H1 (cell line): ENCODE data around the gene OCIAD1. TPM values are rescaled to one million over a fixed set of nuclear protein-coding genes. Genes with fewer than 3 reads are reported as not detected.

Experiments
- CTCF ChIA-PET: fragments of 300-600 bp; sonication (Branson Sonifier 250); formaldehyde crosslinking; loops from one replicate; lab custom pipeline; 2021; ENCODE audit not compliant: partially characterized antibody; lab: Charles Lee
- POLR2A ChIA-PET: fragments of 300-600 bp; sonication (Branson Sonifier 250); formaldehyde crosslinking; loops from one replicate; lab custom pipeline; 2021; ENCODE audit warnings: inconsistent platforms; ENCODE audit not compliant: partially characterized antibody; lab: Charles Lee
- DNase-seq, 2 experiments: peaks; one replicate each; pipeline versions ENCODE4 v3.0.0 to v3.0.0-alpha.2; 2010 to 2022; ENCODE audit warnings: low spot score in 2 of 2, low read depth in 1 of 2, mixed read lengths in 1 of 2
- FAIRE-seq: peaks from 2 replicates; lab custom pipeline; 2011; peaks lifted over from hg19 to GRCh38; lab: Jason Lieb, UNC
- H2AFZ ChIP-seq: 2 replicates; pipeline ENCODE4 v1.8.1; 2012; ENCODE audit warnings: low read length, inconsistent platforms
- H2AK5ac ChIP-seq: 2 replicates; pipeline ENCODE4 v1.6.1; 2013; ENCODE audit warnings: low read depth, low read length
- H2BK120ac ChIP-seq: replicated peaks from 2 replicates; pipeline ENCODE3; 2013; ENCODE audit warnings: low read depth, low read length, inconsistent platforms
- H2BK12ac ChIP-seq: 2 replicates; pipeline ENCODE4 v1.6.1; 2013; ENCODE audit warnings: low read depth, low read length
- H2BK15ac ChIP-seq: 2 replicates; pipeline ENCODE4 v1.6.1; 2013; ENCODE audit warnings: low read length
- H2BK20ac ChIP-seq: 2 replicates; pipeline ENCODE4 v1.6.1; 2013; ENCODE audit warnings: low read length
- H2BK5ac ChIP-seq: 2 replicates; pipeline ENCODE4 v1.6.1; 2013; ENCODE audit warnings: low read depth, low read length
- H3K14ac ChIP-seq: 2 replicates; pipeline ENCODE4 v1.6.1; 2013; ENCODE audit warnings: inconsistent platforms; ENCODE audit not compliant: insufficient read length
- H3K18ac ChIP-seq: 2 replicates; pipeline ENCODE4 v1.6.1; 2013; ENCODE audit warnings: low read length; ENCODE audit errors: extremely low read depth
- H3K23ac ChIP-seq: 2 replicates; pipeline ENCODE4 v1.6.1; 2013; ENCODE audit warnings: inconsistent platforms; ENCODE audit not compliant: insufficient read length
- H3K23me2 ChIP-seq: 2 replicates; pipeline ENCODE4 v1.6.1; 2013; ENCODE audit warnings: low read depth, low read length
- H3K27ac ChIP-seq: 2 replicates; pipeline ENCODE4 v1.6.1; 2011; ENCODE audit warnings: low read depth, low read length, inconsistent platforms
- H3K27me3 ChIP-seq, 4 experiments: replicated peaks in 1 of 4; 1 replicate in 1 of 4; 2 replicates in 3 of 4; pipeline versions ENCODE4 v1.6.1 to v1.8.1; 2011 to 2013; ENCODE audit warnings: low read length in 3 of 4, mild to moderate bottlenecking in 3 of 4, inconsistent platforms in 2 of 4, mixed read lengths in 2 of 4, moderate library complexity in 1 of 4; ENCODE audit not compliant: control insufficient read depth in 3 of 4, insufficient read depth in 3 of 4; ENCODE audit errors: extremely low read depth in 1 of 4
- H3K36me3 ChIP-seq, 4 experiments: 2 replicates each; pipeline versions ENCODE4 v1.6.1 to v1.8.1; 2011 to 2013; ENCODE audit warnings: mild to moderate bottlenecking in 4 of 4, low read length in 3 of 4, moderate library complexity in 2 of 4, control low read depth in 1 of 4, inconsistent platforms in 1 of 4; ENCODE audit not compliant: insufficient read depth in 4 of 4, control insufficient read depth in 2 of 4
- H3K4ac ChIP-seq: replicated peaks from 2 replicates; pipeline ENCODE3; 2013; ENCODE audit warnings: low read length, low read depth, mixed read lengths, inconsistent platforms; ENCODE audit not compliant: insufficient read length
- H3K4me1 ChIP-seq, 4 experiments: replicated peaks in 1 of 4; 1 replicate in 1 of 4; 2 replicates in 3 of 4; pipeline versions ENCODE4 v1.6.1 to v1.8.1; 2011 to 2013; ENCODE audit warnings: low read length in 3 of 4, inconsistent platforms in 2 of 4, mixed read lengths in 1 of 4; ENCODE audit not compliant: insufficient read depth in 4 of 4, control insufficient read depth in 3 of 4
- H3K4me2 ChIP-seq, 2 experiments: 2 replicates each; pipeline versions ENCODE4 v1.6.1 to v1.8.1; 2011 to 2013; ENCODE audit warnings: low read depth in 2 of 2, low read length in 2 of 2, control low read depth in 1 of 2, inconsistent platforms in 1 of 2, mild to moderate bottlenecking in 1 of 2; ENCODE audit not compliant: insufficient read depth in 1 of 2
- H3K4me3 ChIP-seq, 4 experiments: fragments of 200-600, 300-600 bp in 1 of 4; sonication (generic), shearing (Covaris generic), sonication (Bioruptor Twin) in 1 of 4; 2 replicates each; pipeline versions ENCODE4 v1.5.1 to v1.8.1; 2011 to 2016; ENCODE audit warnings: low read length in 4 of 4, low read depth in 3 of 4, control low read depth in 2 of 4, inconsistent platforms in 2 of 4, mild to moderate bottlenecking in 2 of 4, mixed read lengths in 1 of 4, moderate library complexity in 1 of 4; ENCODE audit not compliant: insufficient read depth in 2 of 4; ENCODE audit errors: extremely low read depth in 1 of 4
- H3K56ac ChIP-seq: replicated peaks from 2 replicates; pipeline ENCODE3; 2013; ENCODE audit warnings: low read depth, mild to moderate bottlenecking, mixed read lengths, low read length, inconsistent platforms; ENCODE audit not compliant: insufficient read length
- H3K79me1 ChIP-seq: 2 replicates; pipeline ENCODE4 v1.6.1; 2013; ENCODE audit warnings: low read depth, low read length, control low read depth
- H3K79me2 ChIP-seq, 2 experiments: 2 replicates each; pipeline versions ENCODE4 v1.6.1 to v1.8.1; 2012 to 2013; ENCODE audit warnings: low read length in 2 of 2, mild to moderate bottlenecking in 2 of 2, inconsistent platforms in 1 of 2; ENCODE audit not compliant: insufficient read depth in 2 of 2, control insufficient read depth in 1 of 2
- H3K9ac ChIP-seq, 4 experiments: replicated peaks in 1 of 4; 1 replicate in 1 of 4; 2 replicates in 3 of 4; pipeline versions ENCODE4 v1.6.1 to v1.8.1; 2011 to 2013; ENCODE audit warnings: low read depth in 3 of 4, low read length in 3 of 4, control low read depth in 2 of 4, mild to moderate bottlenecking in 2 of 4, moderate library complexity in 2 of 4, inconsistent platforms in 1 of 4; ENCODE audit errors: extremely low read depth in 1 of 4
- H3K9me3 ChIP-seq, 2 experiments: 2 replicates each; pipeline versions ENCODE4 v1.6.1 to v1.8.1; 2012 to 2013; ENCODE audit warnings: mild to moderate bottlenecking in 2 of 2, moderate library complexity in 2 of 2, control low read depth in 1 of 2, inconsistent platforms in 1 of 2, low read depth in 1 of 2, low read length in 1 of 2, mixed read lengths in 1 of 2; ENCODE audit not compliant: insufficient read depth in 2 of 2
- H4K20me1 ChIP-seq, 2 experiments: replicated peaks in 1 of 2; 2 replicates each; pipeline versions ENCODE3 to v1.8.1; 2011 to 2013; ENCODE audit warnings: inconsistent platforms in 2 of 2, low read length in 2 of 2, mild to moderate bottlenecking in 1 of 2; ENCODE audit not compliant: insufficient read depth in 2 of 2, control insufficient read depth in 1 of 2
- H4K5ac ChIP-seq: 2 replicates; pipeline ENCODE4 v1.6.1; 2013; ENCODE audit warnings: low read length, low read depth, mixed read lengths, inconsistent platforms; ENCODE audit not compliant: insufficient read length
- H4K8ac ChIP-seq: 2 replicates; pipeline ENCODE4 v1.8.0; 2013; ENCODE audit warnings: mild to moderate bottlenecking, moderate library complexity, low read length, inconsistent platforms; ENCODE audit not compliant: insufficient read depth; ENCODE audit errors: extremely low read depth
- H4K91ac ChIP-seq: replicated peaks from 2 replicates; pipeline ENCODE3; 2013; ENCODE audit warnings: low read length, mixed read lengths, inconsistent platforms; ENCODE audit not compliant: insufficient read length
- ASH2L ChIP-seq: fragments of 200-600, 300-600 bp; sonication (generic); IDR thresholded peaks from one replicate; pipeline ENCODE4 v1.7.1; 2017; ENCODE audit warnings: low read length
- ATF2 ChIP-seq: IDR thresholded peaks from 2 replicates; pipeline ENCODE4 v1.6.1; 2012; ENCODE audit warnings: low read length, inconsistent platforms
- BACH1 ChIP-seq: IDR thresholded peaks from 2 replicates; pipeline ENCODE4 v1.6.1; 2012; ENCODE audit warnings: low read length, improper control_type of control experiment
- EP300 ChIP-seq, 2 experiments: IDR thresholded peaks; 1 replicate in 1 of 2; 2 replicates in 1 of 2; pipeline ENCODE4 v1.6.1; 2011 to 2012; ENCODE audit warnings: low read depth in 2 of 2, low read length in 2 of 2, mild to moderate bottlenecking in 2 of 2, borderline replicate concordance in 1 of 2, inconsistent platforms in 1 of 2, moderate library complexity in 1 of 2
- GABPA ChIP-seq: IDR thresholded peaks from 2 replicates; pipeline ENCODE4 v1.6.1; 2011; ENCODE audit warnings: mild to moderate bottlenecking, low read length, moderate library complexity, borderline replicate concordance; ENCODE audit not compliant: insufficient read depth
- MAFK ChIP-seq: IDR thresholded peaks from 2 replicates; pipeline ENCODE4 v1.6.1; 2012; ENCODE audit warnings: low read depth, mild to moderate bottlenecking, improper control_type of control experiment, low read length
- RBBP5 ChIP-seq: IDR thresholded peaks from 2 replicates; pipeline ENCODE4 v1.7.1; 2012; ENCODE audit warnings: low read depth, mild to moderate bottlenecking, inconsistent platforms, low read length, moderate library complexity, borderline replicate concordance
- SAP30 ChIP-seq: fragments of 300-600 bp; sonication (generic); IDR thresholded peaks from 2 replicates; pipeline ENCODE4 v1.7.1; 2012; ENCODE audit warnings: low read length, moderate library complexity, mild to moderate bottlenecking, inconsistent platforms; ENCODE audit not compliant: insufficient read depth, insufficient replicate concordance
- SP2 ChIP-seq: IDR thresholded peaks from 2 replicates; pipeline ENCODE4 v1.6.1; 2012; ENCODE audit warnings: mild to moderate bottlenecking, low read length, inconsistent platforms
- SUZ12 ChIP-seq: fragments of 200-600 bp; sonication (generic); IDR thresholded peaks from 2 replicates; pipeline ENCODE4 v1.6.1; 2012; ENCODE audit warnings: mild to moderate bottlenecking, inconsistent platforms, low read length, moderate library complexity, mixed read lengths
- YY1 ChIP-seq: IDR thresholded peaks from 2 replicates; pipeline ENCODE4 v1.6.1; 2011; ENCODE audit warnings: low read depth, mild to moderate bottlenecking, low read length
- ZNF274 ChIP-seq: IDR thresholded peaks from 2 replicates; pipeline ENCODE4 v1.7.0; 2012; ENCODE audit warnings: low read length, borderline replicate concordance; ENCODE audit errors: extremely low read depth
- WGBS, 2 experiments: shearing (Covaris generic) in 1 of 2; methylation state at CpG; one replicate each; pipeline versions ENCODE4 v1.1.6 to v1.1.7; 2013 to 2015; ENCODE audit warnings: low lambda C conversion rate in 2 of 2, mixed read lengths in 2 of 2, inconsistent platforms in 1 of 2, low coverage in 1 of 2, missing lambda C conversion rate in 1 of 2; ENCODE audit not compliant: insufficient replicate concordance in 2 of 2, insufficient coverage in 1 of 2, insufficient read length in 1 of 2; ENCODE audit errors: extremely low coverage in 1 of 2, missing lambda C conversion rate in 1 of 2; 5-methylcytosine and 5-hydroxymethylcytosine counted together
- polyA plus RNA-seq, 7 experiments: library from polyadenylated mRNA; depleted of rRNA in 3 of 7; stranded (reverse) in 5 of 7; unstranded in 2 of 7; fragments of >200 nt in 5 of 7; fragments of 200-250 nt in 2 of 7; gene quantifications; 1 replicate in 5 of 7; 2 replicates in 1 of 7; 4 replicates in 1 of 7; pipeline versions ENCODE4 v1.2.1 to v1.2.3, GENCODE V29; 2011 to 2013; ENCODE audit warnings: missing spikeins in 2 of 7, mixed read lengths in 2 of 7
- total RNA-seq: library from RNA; stranded (reverse); fragmentation: NEBNext Ultra II Directional; extraction: Animal tissue kit (Norgen Biotek cat#: 25700); gene quantifications from 2 replicates; pipeline ENCODE4 v1.2.1, GENCODE V29; 2021

OCIAD1 gene
- total and polyA plus RNA-seq, 2 of the 8 experiments (the other 6 are each of a cell fraction or from before 2014, with no cell fraction given) = 79.9 to 163 TPM

GRCh38 chr4:48836658-48837057, 5.8 kb downstream of the OCIAD1 start:
- Histone ChIP-seq H3K9me3 (no peaks in the 10 kb centered on the region), H2AK5ac (no peak overlapping the region), H2AFZ (no peak overlapping the region), H3K36me3 (peaks cover 9 to 71% (median 40%) of the 10 kb centered on the region in 4 experiments), H2BK120ac (no peak overlapping the region), H2BK20ac (no peak overlapping the region), H4K5ac (no peak overlapping the region), H3K79me2 (peaks cover 9 to 88% of the 10 kb centered on the region in 2 experiments), H3K18ac (no peak overlapping the region), H3K27ac (no peak overlapping the region), H4K91ac (no peak overlapping the region), H3K56ac (no peak overlapping the region), H3K4me2 (no peak overlapping the region), H2BK12ac (no peak overlapping the region), H3K27me3 (no peaks in the 10 kb centered on the region), H3K23me2 (no peaks in the 10 kb centered on the region), H3K9ac (no peak overlapping the region), H4K8ac (no peak overlapping the region), H3K4me1 (no peaks in the 10 kb centered on the region), H4K20me1 (peaks cover 2 to 6% of the 10 kb centered on the region in 2 experiments), H3K14ac (no peak overlapping the region), H3K79me1 (peaks cover 2% of the 10 kb centered on the region; the same call in 1 of the 2 replicates), H2BK5ac (no peak overlapping the region), H3K4me3 (no peak overlapping the region), H3K23ac (no peak overlapping the region), H3K4ac (no peak overlapping the region), H2BK15ac (no peak overlapping the region)
- ChIA-PET POLR2A (interaction anchor here (1.4 to 13.0 kb wide), 5 partner anchors 11 to 94 kb away, joined by 3 to 113 read pairs (median 4); no protein-coding TSS in a partner anchor), CTCF (interaction anchor here (0.6 to 1.1 kb wide), 4 partner anchors 24 to 595 kb away, joined by 3 to 6 read pairs (median 4); no protein-coding TSS in a partner anchor)
- FAIRE-seq (no peak), DNase-seq (no peak)
- WGBS, 2 experiments = 92% methylated on average over 4 of the region's 4 CpGs; no CpG with 5 or more reads in 1 of the 2 experiments
- TF ChIP-seq SAP30 (no peak), YY1 (no peak), ZNF274 (no peak), RBBP5 (no peak), SP2 (no peak), GABPA (no peak), SUZ12 (no peak), EP300 (IDR thresholded peaks at IDR 0.05; ENCODE audit: borderline replicate concordance in 1 of 2, low read depth in 2 of 2, low read length in 2 of 2) (no peak), BACH1 (no peak), ASH2L (no peak), MAFK (no peak), ATF2 (no peak)
